SK-N-SH (cell line): ENCODE measurements around the gene E2F1. TPM values are rescaled to one million over a fixed set of nuclear protein-coding genes. Genes with fewer than 3 reads are reported as not detected.

ENCODE experiments used
- CTCF ChIA-PET: fragments of 300-600, 350-600 bp; formaldehyde crosslinking; extraction: SDS; loops from one replicate; lab custom pipeline; 2021; lab: Yijun Ruan, JAX
- POLR2A ChIA-PET: fragments of 350-600 bp; sonication (Branson Sonifier 250); formaldehyde crosslinking; extraction: SDS; loops from one replicate; lab custom pipeline; 2020; ENCODE audit warnings: antibody characterized with exemption, inconsistent platforms; lab: Yijun Ruan, JAX
- DNase-seq: peaks from one replicate; pipeline ENCODE4 v3.0.0; 2012
- H2AFZ ChIP-seq: fragments of 200-600 bp; sonication (generic); 2 replicates; pipeline ENCODE4 v1.8.1; 2016; ENCODE audit warnings: antibody characterized with exemption, mild to moderate bottlenecking, low read depth
- H3F3A ChIP-seq: fragments of 200-600 bp; sonication (generic); replicated peaks from 2 replicates; pipeline ENCODE3; 2016; ENCODE audit warnings: antibody characterized with exemption, mild to moderate bottlenecking; ENCODE audit not compliant: insufficient read depth
- H3K27ac ChIP-seq, 2 experiments: fragments of 200-500 bp in 1 of 2; fragments of 200-600 bp in 1 of 2; sonication (Bioruptor generic) in 1 of 2; sonication (generic), shearing (Covaris generic) in 1 of 2; 2 replicates each; pipeline versions ENCODE4 v1.5.1 to v1.6.1; 2014 to 2016; ENCODE audit warnings: low read depth in 2 of 2, inconsistent platforms in 1 of 2, low read length in 1 of 2, mild to moderate bottlenecking in 1 of 2, mixed read lengths in 1 of 2
- H3K27me3 ChIP-seq: fragments of 200-600 bp; sonication (generic), shearing (Covaris generic); 2 replicates; pipeline ENCODE4 v1.6.1; 2016; ENCODE audit warnings: mixed run types; ENCODE audit not compliant: insufficient read depth
- H3K36me3 ChIP-seq, 2 experiments: fragments of 200-500 bp in 1 of 2; fragments of 200-600 bp in 1 of 2; sonication (Bioruptor generic) in 1 of 2; sonication (generic) in 1 of 2; replicated peaks in 1 of 2; 2 replicates each; pipeline versions ENCODE3 to v1.5.1; 2014 to 2016; ENCODE audit warnings: low read length in 1 of 2, mild to moderate bottlenecking in 1 of 2; ENCODE audit not compliant: insufficient read depth in 2 of 2, control insufficient read depth in 1 of 2
- H3K4me1 ChIP-seq, 2 experiments: fragments of 200-500 bp in 1 of 2; fragments of 200-600 bp in 1 of 2; sonication (Bioruptor generic) in 1 of 2; sonication (generic), shearing (Covaris generic) in 1 of 2; 2 replicates each; pipeline versions ENCODE4 v1.5.1 to v1.6.1; 2014 to 2016; ENCODE audit warnings: low read depth in 1 of 2, low read length in 1 of 2, mixed run types in 1 of 2; ENCODE audit not compliant: insufficient read depth in 2 of 2, control insufficient read depth in 1 of 2
- H3K4me2 ChIP-seq: fragments of 200-600 bp; sonication (generic), shearing (Covaris generic); 2 replicates; pipeline ENCODE4 v1.6.1; 2017; ENCODE audit warnings: mixed run types
- H3K4me3 ChIP-seq, 2 experiments: fragments of 200-500 bp in 1 of 2; fragments of 200-600 bp in 1 of 2; sonication (Bioruptor generic) in 1 of 2; sonication (generic), shearing (Covaris generic) in 1 of 2; 2 replicates each; pipeline versions ENCODE4 v1.5.1 to v1.8.1; 2014 to 2016; ENCODE audit warnings: low read depth in 2 of 2, inconsistent platforms in 1 of 2, low read length in 1 of 2, mild to moderate bottlenecking in 1 of 2, mixed read lengths in 1 of 2, moderate library complexity in 1 of 2
- H3K79me2 ChIP-seq: fragments of 200-600 bp; sonication (generic); 2 replicates; pipeline ENCODE4 v1.8.1; 2017; ENCODE audit warnings: mild to moderate bottlenecking; ENCODE audit not compliant: insufficient read depth
- H3K9ac ChIP-seq: fragments of 200-600 bp; sonication (generic); 2 replicates; pipeline ENCODE4 v1.6.1; 2017; ENCODE audit warnings: mixed run types
- H3K9me2 ChIP-seq: fragments of 200-600 bp; sonication (generic); 2 replicates; pipeline ENCODE4 v1.6.1; 2017; ENCODE audit warnings: mixed run types
- H3K9me3 ChIP-seq: fragments of 200-600 bp; sonication (generic); 2 replicates; pipeline ENCODE4 v1.6.1; 2017; ENCODE audit warnings: mixed run types, mild to moderate bottlenecking, moderate library complexity
- H4K20me1 ChIP-seq: fragments of 200-600 bp; sonication (generic); 2 replicates; pipeline ENCODE4 v1.6.1; 2017; ENCODE audit warnings: mild to moderate bottlenecking, mixed run types; ENCODE audit not compliant: insufficient read depth
- CTCF ChIP-seq: fragments of 200-600 bp; sonication (generic); IDR thresholded peaks from 2 replicates; pipeline ENCODE4 v1.6.1; 2017; ENCODE audit warnings: antibody characterized with exemption, mild to moderate bottlenecking, moderate library complexity
- EP300 ChIP-seq, 2 experiments: IDR thresholded peaks; 2 replicates each; pipeline versions ENCODE4 v1.4.0 to v1.6.1; 2012; ENCODE audit warnings: borderline replicate concordance in 1 of 2, low read depth in 1 of 2, low read length in 1 of 2
- FOSL2 ChIP-seq: IDR thresholded peaks from 2 replicates; pipeline ENCODE4 v1.4.0; 2012; ENCODE audit warnings: low read depth, mild to moderate bottlenecking, moderate library complexity, borderline replicate concordance
- FOXJ3 ChIP-seq: sonication (generic); formaldehyde crosslinking; IDR thresholded peaks from 2 replicates; pipeline ENCODE4 v1.5.1; 2020; ENCODE audit warnings: mild to moderate bottlenecking, missing genetic modification reagents
- FOXM1 ChIP-seq: IDR thresholded peaks from 2 replicates; pipeline ENCODE4 v1.4.0; 2012; ENCODE audit warnings: low read depth, mild to moderate bottlenecking
- GATA2 ChIP-seq: sonication (generic); formaldehyde crosslinking; IDR thresholded peaks from 2 replicates; pipeline ENCODE4 v1.5.0; 2020; ENCODE audit warnings: mild to moderate bottlenecking, missing genetic modification reagents
- IRF3 ChIP-seq: fragments of 150-350 bp; IDR thresholded peaks from 2 replicates; pipeline ENCODE4 v1.6.1; 2016; ENCODE audit warnings: mild to moderate bottlenecking, low read depth, low read length
- MAX ChIP-seq: IDR thresholded peaks from 2 replicates; pipeline ENCODE4 v1.4.0; 2012; ENCODE audit warnings: low read depth
- NFIC ChIP-seq: IDR thresholded peaks from 2 replicates; pipeline ENCODE4 v1.4.0; 2012; ENCODE audit warnings: borderline replicate concordance
- NRF1 ChIP-seq: IDR thresholded peaks from 2 replicates; pipeline ENCODE4 v1.6.1; 2012; ENCODE audit warnings: low read depth, mild to moderate bottlenecking, low read length
- PBX3 ChIP-seq: IDR thresholded peaks from 2 replicates; pipeline ENCODE4; 2012
- RAD21 ChIP-seq: IDR thresholded peaks from 2 replicates; pipeline ENCODE4 v1.6.1; 2012; ENCODE audit warnings: mild to moderate bottlenecking, low read length
- RCOR1 ChIP-seq: fragments of 150-350 bp; IDR thresholded peaks from 2 replicates; pipeline ENCODE4 v1.6.1; 2017; ENCODE audit warnings: antibody characterized with exemption, low read length
- REST ChIP-seq: IDR thresholded peaks from 2 replicates; pipeline ENCODE4 v1.6.1; 2012; ENCODE audit warnings: mild to moderate bottlenecking, low read depth, low read length, moderate library complexity
- RXRA ChIP-seq: IDR thresholded peaks from 2 replicates; pipeline ENCODE4 v1.4.0; 2012; ENCODE audit warnings: low read depth, mild to moderate bottlenecking, borderline replicate concordance
- TAF1 ChIP-seq: IDR thresholded peaks from 2 replicates; pipeline ENCODE4 v1.6.1; 2012; ENCODE audit warnings: low read depth, mild to moderate bottlenecking, low read length, moderate library complexity, borderline replicate concordance
- USF2 ChIP-seq: fragments of 150-350 bp; IDR thresholded peaks from 2 replicates; pipeline ENCODE4 v1.6.1; 2017; ENCODE audit warnings: antibody characterized with exemption, low read length, low read depth, borderline replicate concordance
- WGBS: methylation state at CpG from one replicate; pipeline ENCODE4 v1.1.6; 2017; ENCODE audit warnings: low lambda C conversion rate; 5-methylcytosine and 5-hydroxymethylcytosine counted together
- polyA plus RNA-seq, 3 experiments: library from polyadenylated mRNA; depleted of rRNA; stranded (reverse); fragments of >200 nt; gene quantifications; 2 replicates each; pipeline ENCODE4 v1.2.3, GENCODE V29; 2012

E2F1 gene
- polyA plus RNA-seq, 1 of the 3 experiments (the other 2 are of a cell fraction) = 15.0 TPM

- Histone ChIP-seq H3K27ac (no peak overlapping the region), H3K27me3 (no peaks in the 10 kb centered on the region), H3K9me2 (no peaks in the 10 kb centered on the region), H3K9me3 (no peaks in the 10 kb centered on the region), H3K4me2 (no peak overlapping the region), H3F3A (no peaks in the 10 kb centered on the region), H3K36me3 (peaks cover 0 to 7% of the 10 kb centered on the region in 2 experiments), H3K4me1 (peaks cover 0 to 19% of the 10 kb centered on the region in 2 experiments; a peak in 1 of 4 replicates), H3K9ac (no peak overlapping the region), H3K4me3 (no peak overlapping the region), H4K20me1 (no peaks in the 10 kb centered on the region), H3K79me2 (no peaks in the 10 kb centered on the region), H2AFZ (no peak overlapping the region)
- no peak for DNase-seq
- CTCF ChIA-PET = interaction anchor here (1.0 kb wide), 1 partner anchor 82 kb away, joined by 4 read pairs; no protein-coding TSS in a partner anchor
- TF ChIP-seq MAX (no peak), RAD21 (no peak), FOSL2 (no peak), PBX3 (no peak), IRF3 (no peak), USF2 (no peak), FOXJ3 (CRISPR knock-in tag) (no peak), NRF1 (no peak), GATA2 (CRISPR knock-in tag) (no peak), NFIC (no peak), RCOR1 (no peak), RXRA (no peak), TAF1 (no peak), EP300 (IDR thresholded peaks at IDR 0.05; ENCODE audit: borderline replicate concordance in 1 of 2, low read depth in 1 of 2, low read length in 1 of 2) (no peak), FOXM1 (no peak), CTCF (no peak), REST (no peak)
- WGBS = no CpG with 5 or more reads among the region's 21 CpGs
- POLR2A ChIA-PET = no interaction called here
Measured at GRCh38 chr20:33660035-33660684, 26.0 kb downstream of the E2F1 start.
